Nephron progenitor cell (in vitro differentiated cells): ENCODE data around the gene PRKCE.

ENCODE experiments used
- DNase-seq: peaks from one replicate; pipeline ENCODE4 v3.0.0; 2021
- H3K27ac Mint-ChIP-seq: 2 replicates; pipeline ENCODE4 v1.8.0; 2021; ENCODE audit warnings: mild to moderate bottlenecking, moderate library complexity, mixed read lengths
- H3K27me3 Mint-ChIP-seq: 2 replicates; pipeline ENCODE4 v1.8.0; 2021; ENCODE audit warnings: mild to moderate bottlenecking, low read depth, mixed read lengths; ENCODE audit not compliant: poor library complexity
- H3K36me3 Mint-ChIP-seq: 2 replicates; pipeline ENCODE4 v1.8.0; 2021; ENCODE audit warnings: low read depth, mixed read lengths
- H3K4me1 Mint-ChIP-seq: 2 replicates; pipeline ENCODE4 v1.8.0; 2021; ENCODE audit warnings: mixed read lengths
- H3K4me3 Mint-ChIP-seq: 2 replicates; pipeline ENCODE4 v1.8.0; 2021; ENCODE audit warnings: mild to moderate bottlenecking, moderate library complexity, mixed read lengths
- H3K9me3 Mint-ChIP-seq: 2 replicates; pipeline ENCODE4 v1.8.0; 2021; ENCODE audit warnings: mild to moderate bottlenecking, moderate library complexity, mixed read lengths
- TF ChIP-seq, protein P1 (sequence below): fragments of 200-600 bp; sonication (generic); IDR thresholded peaks from 2 replicates; pipeline ENCODE4 v1.5.0; 2021; ENCODE audit warnings: antibody characterized with exemption

The PRKCE gene

GRCh38 chr2:45823723-45824206 is 172.3 kb downstream of the PRKCE start:
- DNase-seq: no peak
- H3K27ac Mint-ChIP-seq: no peak overlapping the region
- H3K27me3 Mint-ChIP-seq: peaks cover 9% of the 10 kb centered on the region
- no peaks in the 10 kb centered on the region for H3K36me3 Mint-ChIP-seq
- TF ChIP-seq, protein P1, sequence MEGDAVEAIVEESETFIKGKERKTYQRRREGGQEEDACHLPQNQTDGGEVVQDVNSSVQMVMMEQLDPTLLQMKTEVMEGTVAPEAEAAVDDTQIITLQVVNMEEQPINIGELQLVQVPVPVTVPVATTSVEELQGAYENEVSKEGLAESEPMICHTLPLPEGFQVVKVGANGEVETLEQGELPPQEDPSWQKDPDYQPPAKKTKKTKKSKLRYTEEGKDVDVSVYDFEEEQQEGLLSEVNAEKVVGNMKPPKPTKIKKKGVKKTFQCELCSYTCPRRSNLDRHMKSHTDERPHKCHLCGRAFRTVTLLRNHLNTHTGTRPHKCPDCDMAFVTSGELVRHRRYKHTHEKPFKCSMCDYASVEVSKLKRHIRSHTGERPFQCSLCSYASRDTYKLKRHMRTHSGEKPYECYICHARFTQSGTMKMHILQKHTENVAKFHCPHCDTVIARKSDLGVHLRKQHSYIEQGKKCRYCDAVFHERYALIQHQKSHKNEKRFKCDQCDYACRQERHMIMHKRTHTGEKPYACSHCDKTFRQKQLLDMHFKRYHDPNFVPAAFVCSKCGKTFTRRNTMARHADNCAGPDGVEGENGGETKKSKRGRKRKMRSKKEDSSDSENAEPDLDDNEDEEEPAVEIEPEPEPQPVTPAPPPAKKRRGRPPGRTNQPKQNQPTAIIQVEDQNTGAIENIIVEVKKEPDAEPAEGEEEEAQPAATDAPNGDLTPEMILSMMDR: no peak
- H3K4me1 Mint-ChIP-seq: peaks cover 56% of the 10 kb centered on the region
- no peaks in the 10 kb centered on the region for H3K9me3 Mint-ChIP-seq
- H3K4me3 Mint-ChIP-seq: no peak overlapping the region

- no peak overlapping the region for H3K4me3 Mint-ChIP-seq
- peaks cover 43% of the 10 kb centered on the region for H3K4me1 Mint-ChIP-seq
- H3K27me3 Mint-ChIP-seq: peaks cover 9% of the 10 kb centered on the region
- no peak for DNase-seq
- H3K27ac Mint-ChIP-seq: no peak overlapping the region
- H3K9me3 Mint-ChIP-seq: peaks cover 9% of the 10 kb centered on the region
- no peaks in the 10 kb centered on the region for H3K36me3 Mint-ChIP-seq
- TF ChIP-seq, protein P1: no peak
These were observed 173.7 kb downstream of the PRKCE start for GRCh38 chr2:45825001-45825651.

DNA sequence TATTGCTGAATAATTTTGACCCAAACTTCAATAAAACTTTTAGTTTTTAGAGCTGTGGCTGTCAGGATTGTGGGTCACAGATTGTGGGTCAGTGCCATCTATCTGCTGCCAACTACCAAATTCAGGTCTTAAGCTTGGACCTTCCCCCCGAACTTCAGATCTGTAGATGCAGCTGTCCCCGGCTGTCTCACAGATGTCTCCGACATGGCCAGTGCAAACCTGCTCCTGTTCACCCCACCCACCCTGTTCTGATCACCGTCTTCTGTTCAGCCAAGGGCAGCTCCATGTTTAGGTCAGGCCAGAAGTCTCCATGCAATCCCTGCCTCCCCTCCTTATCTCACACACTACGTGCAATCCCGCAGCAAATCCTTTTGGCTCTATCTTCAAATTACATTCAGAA is 175.0 kb downstream of the PRKCE start:
- Mint-ChIP-seq H3K27me3 (peaks cover 12% of the 10 kb centered on the region), H3K27ac (no peak overlapping the region), H3K4me3 (no peak overlapping the region), H3K9me3 (peaks cover 22% of the 10 kb centered on the region), H3K36me3 (peaks cover 10% of the 10 kb centered on the region), H3K4me1 (peaks cover 33% of the 10 kb centered on the region)
- no peak for DNase-seq
- TF ChIP-seq, protein P1: no peak

GRCh38 chr2:45826884-45827635 is 175.6 kb downstream of the PRKCE start:
- H3K9me3 Mint-ChIP-seq: peaks cover 23% of the 10 kb centered on the region
- DNase-seq: no peak
- H3K4me3 Mint-ChIP-seq: no peak overlapping the region
- H3K4me1 Mint-ChIP-seq: peaks cover 27% of the 10 kb centered on the region
- TF ChIP-seq, protein P1: no peak
- H3K27ac Mint-ChIP-seq: peak overlapping the region; percentile 2
- peaks cover 12% of the 10 kb centered on the region for H3K27me3 Mint-ChIP-seq
- peaks cover 10% of the 10 kb centered on the region for H3K36me3 Mint-ChIP-seq

GRCh38 chr2:45830322-45830721 is 178.8 kb downstream of the PRKCE start:
- TF ChIP-seq, protein P1: no peak
- Mint-ChIP-seq H3K36me3 (peaks cover 10% of the 10 kb centered on the region), H3K27ac (no peak overlapping the region), H3K27me3 (peaks cover 7% of the 10 kb centered on the region), H3K4me3 (no peak overlapping the region), H3K9me3 (peaks cover 27% of the 10 kb centered on the region), H3K4me1 (no peaks in the 10 kb centered on the region)
- no peak for DNase-seq
